IPS-NIHi11 (cell line): ENCODE results near the gene PAPOLA.

Experiments
- DNase-seq: peaks from one replicate; pipeline ENCODE4 v3.0.0; 2012; ENCODE audit warnings: mixed read lengths, low spot score

PAPOLA gene

GRCh38 chr14:96586056-96586455, 83.9 kb downstream of the PAPOLA start:
- DNase-seq = no peak

- DNase-seq = no peak
Measured at GRCh38 chr14:96586921-96587822, 85.0 kb downstream of the PAPOLA start.

DNA sequence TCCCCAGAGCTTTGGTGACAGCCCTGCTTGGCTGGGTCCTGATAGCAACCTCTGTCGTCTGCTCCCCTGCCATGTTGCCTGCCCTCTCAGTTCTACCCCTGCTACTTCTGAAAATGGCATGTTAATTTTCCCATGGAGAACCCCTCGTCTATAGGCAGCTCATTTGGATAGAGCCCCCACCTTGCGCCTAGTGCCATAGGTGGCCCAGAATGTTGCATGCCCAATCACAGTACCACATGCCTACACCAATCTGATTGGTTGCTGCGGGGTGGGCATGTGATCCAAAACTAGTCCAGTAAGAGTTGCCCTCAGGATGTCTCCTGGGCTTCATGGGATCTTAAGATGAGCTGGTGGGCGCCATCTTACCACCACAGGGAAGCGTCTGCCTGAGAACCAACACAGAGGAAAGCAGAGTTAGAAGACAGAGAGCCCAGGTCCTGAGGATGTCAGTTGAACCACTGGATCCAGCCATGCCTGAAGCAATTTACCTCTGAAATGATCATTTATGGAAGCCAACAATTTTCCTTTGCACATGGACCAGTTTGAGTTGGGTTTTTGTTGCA, 85.7 kb downstream of the PAPOLA start:
- DNase-seq = no peak

GRCh38 chr14:96588410-96589257, 86.5 kb downstream of the PAPOLA start:
- DNase-seq = no peak

DNA sequence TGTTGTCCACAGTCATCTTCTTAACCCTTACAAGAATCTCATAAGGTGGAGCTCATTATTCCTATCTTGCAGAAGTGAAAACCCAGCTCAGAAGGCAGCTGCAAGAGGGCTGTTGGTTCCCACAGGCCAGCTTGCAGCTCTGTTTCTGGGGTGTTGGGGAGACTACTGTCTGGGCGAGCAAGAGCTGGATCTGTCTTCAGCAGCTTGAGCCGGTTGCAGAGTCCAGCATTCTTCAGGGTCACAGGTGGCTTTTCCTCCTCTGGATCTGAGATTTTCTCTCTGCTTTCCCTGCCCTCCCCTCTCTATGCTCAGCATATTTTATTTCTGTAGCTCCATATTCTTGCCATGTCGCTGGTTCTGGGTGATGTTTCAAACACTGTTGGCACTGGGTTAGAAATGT, 87.4 kb downstream of the PAPOLA start:
- DNase-seq = no peak

GRCh38 chr14:96590190-96590864, 88.1 kb downstream of the PAPOLA start:
- no peak for DNase-seq

DNA sequence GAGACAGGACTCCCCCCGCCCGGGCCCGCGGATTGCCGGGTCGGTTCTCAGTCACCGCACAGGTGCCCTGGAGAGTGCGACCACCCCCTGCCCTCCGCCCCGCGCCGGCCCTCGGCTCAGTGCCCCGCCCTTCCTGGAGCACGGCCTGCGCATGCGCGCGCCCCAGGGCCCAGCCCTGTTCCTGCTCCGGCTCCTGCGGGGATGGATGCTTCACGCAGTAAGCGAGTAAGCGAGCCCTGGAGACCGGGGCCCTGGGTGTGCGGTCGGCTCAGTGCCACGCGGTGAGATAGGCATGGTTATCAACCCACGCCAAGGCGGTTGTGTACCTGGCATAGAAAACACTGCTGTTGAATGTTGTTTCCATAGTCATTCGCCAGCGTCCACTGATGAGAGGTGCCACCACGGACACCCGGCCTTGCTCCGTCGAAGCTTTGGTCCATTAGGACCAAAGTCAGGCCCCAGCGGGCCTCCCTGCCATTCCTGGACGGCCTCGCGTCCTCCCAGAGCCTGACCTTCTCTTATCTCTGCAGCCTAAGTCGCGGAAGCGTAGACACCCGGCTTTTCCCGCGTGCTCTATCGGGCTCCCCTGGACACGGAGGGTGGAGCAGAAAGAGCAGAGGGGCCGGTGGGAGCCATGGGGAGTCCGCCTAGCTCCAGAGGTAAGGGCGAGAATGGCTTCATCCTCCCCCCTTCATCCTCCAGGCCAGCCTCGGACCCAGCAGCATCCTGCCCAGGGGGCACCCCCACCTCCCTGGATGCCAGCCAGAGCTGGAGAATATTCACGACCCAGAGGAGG, 90.6 kb downstream of the PAPOLA start:
- DNase-seq = peak; percentile 94

- no peak for DNase-seq
Measured at GRCh38 chr14:96594961-96595360, 92.8 kb downstream of the PAPOLA start.

- no peak for DNase-seq
Measured at GRCh38 chr14:96597680-96598079, 95.5 kb downstream of the PAPOLA start.

- no peak for DNase-seq
Measured at GRCh38 chr14:96598332-96598928, 96.2 kb downstream of the PAPOLA start.

DNA sequence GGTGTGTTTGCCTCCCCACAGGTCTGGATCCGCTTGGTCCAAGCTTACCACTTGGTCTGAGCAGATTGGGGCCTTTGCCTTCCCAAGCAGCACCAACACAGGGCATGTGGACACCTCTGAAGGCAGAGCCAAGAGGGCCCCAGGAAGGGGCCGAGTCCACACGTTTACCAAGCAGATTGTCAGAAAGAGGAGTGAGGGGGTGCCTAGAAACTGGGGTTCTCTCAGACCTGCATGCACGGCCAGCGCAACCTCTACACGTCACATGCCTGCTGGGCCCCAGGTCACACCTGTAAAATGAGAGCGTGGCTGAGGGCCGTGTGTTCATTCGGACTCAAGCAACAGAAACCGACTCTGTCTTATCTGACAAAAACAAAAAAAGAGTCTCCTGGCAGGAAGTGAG, 96.9 kb downstream of the PAPOLA start:
- no peak for DNase-seq

- no peak for DNase-seq
Measured at GRCh38 chr14:96602186-96602585, 100.0 kb downstream of the PAPOLA start.

DNA sequence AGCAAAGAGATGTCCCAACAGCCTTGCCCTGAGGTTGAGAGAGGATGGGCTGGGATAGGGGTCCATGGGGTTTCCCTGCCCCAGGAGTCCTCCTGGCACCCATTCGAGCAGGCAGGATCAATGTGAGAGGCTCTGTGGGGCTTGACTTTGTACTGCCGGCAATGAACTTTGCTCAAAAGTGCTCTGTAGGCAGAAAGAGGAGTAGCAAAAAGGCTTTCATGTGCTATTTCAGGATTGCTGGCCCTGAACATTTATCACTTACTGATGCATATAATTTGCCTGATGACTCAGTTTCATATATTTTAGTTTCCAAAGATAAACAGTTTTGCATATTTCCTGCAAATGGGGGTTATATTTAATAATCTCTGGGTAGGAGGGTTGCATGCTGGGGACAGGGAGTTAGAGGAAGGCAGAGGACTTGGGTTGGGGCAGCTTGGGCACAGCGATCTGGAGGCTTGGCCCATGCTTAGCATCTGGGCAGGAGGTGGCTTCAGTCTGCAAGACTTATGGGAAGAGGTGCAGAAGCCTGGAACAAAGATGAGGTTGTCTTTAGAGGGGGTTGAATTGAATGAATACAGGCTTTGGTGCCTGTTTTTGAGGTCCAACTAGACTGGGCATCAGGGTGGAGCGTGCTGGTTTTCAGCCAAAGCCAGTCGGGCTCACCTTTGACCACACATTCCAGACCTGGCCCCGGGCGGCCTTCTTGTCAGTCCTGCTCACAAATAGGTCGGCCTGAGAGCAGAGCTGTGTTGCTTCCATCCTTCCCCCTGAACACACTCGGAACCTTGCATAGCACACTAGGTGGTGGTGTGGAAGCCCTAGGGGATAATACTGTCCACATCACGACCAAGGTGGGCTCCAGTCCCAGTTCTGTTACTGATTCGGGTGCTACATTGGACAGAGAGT, 101.4 kb downstream of the PAPOLA start:
- DNase-seq = no peak

GRCh38 chr14:96614481-96614881, 112.3 kb downstream of the PAPOLA start:
- no peak for DNase-seq

DNA sequence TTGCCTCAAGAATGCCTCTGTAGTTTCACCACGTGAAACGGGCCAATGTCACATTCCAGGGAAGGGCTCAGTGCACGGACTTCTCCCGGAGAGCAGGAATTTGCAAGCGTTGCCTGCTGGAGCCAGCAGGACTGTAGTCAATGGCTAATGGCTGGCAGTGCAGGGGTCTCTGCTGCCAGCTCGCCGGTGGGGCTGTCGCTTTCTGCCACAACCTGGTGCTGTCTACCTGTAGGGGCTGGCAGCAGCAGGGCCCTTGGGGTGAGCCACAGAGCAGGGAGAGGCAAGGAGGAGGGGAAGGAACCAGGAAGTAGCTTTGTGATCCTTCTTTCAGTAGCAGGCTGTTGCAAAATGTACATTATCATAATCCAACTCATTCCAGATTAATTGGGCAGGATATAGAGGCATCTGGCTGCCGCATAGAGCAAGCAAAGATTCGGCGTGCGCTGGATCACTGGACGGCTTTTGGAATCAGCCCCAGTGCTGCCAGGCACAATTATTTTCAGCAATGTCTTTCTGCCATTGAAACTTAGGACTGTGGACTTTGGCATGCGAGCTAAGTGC, 114.1 kb downstream of the PAPOLA start:
- DNase-seq = peak; percentile 54
